Stomach (tissue), 9 donors: ENCODE data around the gene POGZ. TPM values are rescaled to one million over a fixed set of nuclear protein-coding genes. Genes with fewer than 3 reads are reported as not detected.

Source experiments
- DNase-seq, 2 donors: peaks; one replicate each; pipeline versions ENCODE4 v3.0.0 to v3.0.0-alpha.2; 2013 to 2019
- H3K27ac ChIP-seq, 5 donors: fragments of 200-600 bp in 4 of 5; sonication (generic) in 4 of 5; one replicate each; pipeline ENCODE4 v1.5.1; 2013 to 2019; ENCODE audit warnings: mild to moderate bottlenecking in 1 of 5, moderate library complexity in 1 of 5
- H3K27me3 ChIP-seq, 3 donors: fragments of 200-600 bp; sonication (generic); one replicate each; pipeline ENCODE4 v1.5.1; 2017 to 2019; ENCODE audit warnings: mixed run types in 1 of 3
- H3K36me3 ChIP-seq, 4 donors: fragments of 200-600 bp; sonication (generic); 1 replicate in 3 of 4; 2 replicates in 1 of 4; pipeline ENCODE4 v1.5.1; 2016 to 2019
- H3K4me1 ChIP-seq, 4 donors: fragments of 200-600 bp; sonication (generic); one replicate each; pipeline ENCODE4 v1.5.1; 2016 to 2019
- H3K4me3 ChIP-seq, 4 donors: fragments of 200-600 bp; sonication (generic) in 3 of 4; one replicate each; pipeline ENCODE4 v1.5.1; 2016 to 2019; ENCODE audit warnings: mild to moderate bottlenecking in 1 of 4
- H3K9me3 ChIP-seq, 4 donors: fragments of 200-600 bp; sonication (generic); one replicate each; pipeline ENCODE4 v1.5.1; 2016 to 2019
- CTCF ChIP-seq, 7 experiments: fragments of 450-650 bp in 4 of 7; fragments of 200-600 bp in 3 of 7; sonication (generic) in 3 of 7; IDR thresholded peaks; one replicate each; pipeline ENCODE4 v1.5.1; 2016 to 2019; ENCODE audit warnings: antibody characterized with exemption in 7 of 7, control low read depth in 2 of 7, mild to moderate bottlenecking in 1 of 7
- EP300 ChIP-seq: sonication (generic); formaldehyde crosslinking; IDR thresholded peaks from one replicate; pipeline ENCODE4 v1.6.1; 2017; ENCODE audit warnings: antibody characterized with exemption
- POLR2A ChIP-seq, 4 donors: fragments of 450-650 bp; IDR thresholded peaks; one replicate each; pipeline ENCODE4 v1.6.1; 2016; ENCODE audit warnings: antibody characterized with exemption in 4 of 4, control low read depth in 2 of 4, mild to moderate bottlenecking in 1 of 4, moderate library complexity in 1 of 4
- POLR2AphosphoS5 ChIP-seq, 3 donors: sonication (generic); formaldehyde crosslinking; IDR thresholded peaks; one replicate each; pipeline ENCODE4 v1.6.1; 2016; ENCODE audit warnings: antibody characterized with exemption in 3 of 3
- WGBS, 5 donors: extraction: QIAGEN DNeasy Blood & Tissue Kit in 3 of 5; methylation state at CpG; one replicate each; pipeline versions ENCODE4 v1.1.5 to v1.1.7; 2013 to 2018; 5-methylcytosine and 5-hydroxymethylcytosine counted together
- intact Hi-C: fragments of 100-400 bp; cut with DNase I; formaldehyde crosslinking; loops from one replicate; pipeline ENCODE4 v1.15.1; 2023; ENCODE audit warnings: low total_unique reads
- polyA plus RNA-seq, 3 donors: library from polyadenylated mRNA; stranded (reverse); fragments of 200-250 nt; gene quantifications; one replicate each; pipeline ENCODE4 v1.2.3, GENCODE V29; 2013
- small RNA-seq, 4 donors: library from RNA; depleted of rRNA; stranded (forward); fragments of <200 nt; gene quantifications; one replicate each; pipeline ENCODE3, GENCODE V24; 2016
- total RNA-seq, 5 donors: library from RNA; depleted of rRNA; stranded (reverse); fragments of >200 nt; gene quantifications; one replicate each; pipeline versions ENCODE4 v1.1.0 to v1.2.3, GENCODE V29; 2014 to 2016
- donor health status: healthy with polysubstance abuse.
- donor health status: Bipolar disorder and iron deficiency.
- donor health status: healthy.

The POGZ gene
- total and polyA plus RNA-seq, 8 donors = 7.3 to 124 (median 36.4) TPM

DNA sequence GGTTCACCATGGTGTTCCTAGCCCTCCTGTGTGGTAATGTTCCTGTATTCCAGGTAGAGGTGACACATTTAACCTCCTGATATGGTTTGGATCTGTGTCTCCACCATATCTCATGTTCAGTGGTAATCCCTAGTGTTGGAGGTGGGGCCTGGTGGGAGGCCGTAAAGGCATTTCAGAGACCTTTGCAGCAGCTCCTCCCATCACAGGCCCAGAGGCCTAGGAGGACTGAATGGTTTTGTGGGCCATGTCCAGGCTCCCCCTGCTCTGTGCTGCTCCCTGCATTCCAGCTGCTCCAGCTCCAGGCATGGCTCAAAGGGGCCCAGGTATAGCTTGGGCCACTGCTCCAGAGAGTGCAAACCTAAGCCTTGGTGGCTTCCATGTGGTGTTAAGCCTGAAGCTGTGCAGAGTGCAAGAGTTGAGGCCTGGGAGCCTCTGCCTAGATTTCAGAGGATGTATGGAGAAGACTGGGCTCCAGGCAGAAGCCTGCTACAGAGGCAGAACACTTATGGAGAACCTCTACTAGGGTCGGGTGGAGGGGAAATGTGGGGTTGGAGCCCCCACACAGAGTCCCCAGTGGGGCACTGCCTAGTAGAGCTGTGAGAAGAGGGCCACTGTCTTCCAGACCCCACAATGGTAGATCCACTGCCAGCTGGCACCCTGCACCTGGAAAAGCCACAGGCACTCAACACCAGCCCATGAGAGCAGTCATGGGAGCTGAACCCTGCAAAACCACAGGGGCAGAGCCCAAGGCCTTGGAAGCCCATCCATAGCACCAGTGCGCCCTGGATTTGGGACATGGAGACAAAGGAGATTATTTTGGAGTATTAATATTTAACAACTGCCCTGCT is 96.8 kb downstream of the POGZ start:
- Histone ChIP-seq H3K4me1 (peaks cover 0 to 11% (median 4%) of the 10 kb centered on the region in 4 donors), H3K27me3 (no peaks in the 10 kb centered on the region), H3K36me3 (peaks cover 34 to 53% (median 52%) of the 10 kb centered on the region in 4 donors), H3K4me3 (no peak overlapping the region), H3K27ac (no peak overlapping the region), H3K9me3 (peaks cover 0 to 11% (median 6%) of the 10 kb centered on the region in 4 donors)
- no peak for DNase-seq
- TF ChIP-seq EP300 = no peak
- TF ChIP-seq CTCF (IDR thresholded peaks at IDR 0.05) = no peak
- TF ChIP-seq POLR2AphosphoS5 (IDR thresholded peaks at IDR 0.05) = no peak
- intact Hi-C loops = no loop called here
- WGBS, 5 donors = 94 to 97% (median 95%) methylated on average over 3 of the region's 3 CpGs

GRCh38 chr1:151361883-151362282 is 97.4 kb downstream of the POGZ start:
- Histone ChIP-seq H3K4me3 (no peak overlapping the region), H3K36me3 (peaks cover 33 to 48% (median 46%) of the 10 kb centered on the region in 4 donors), H3K27ac (no peak overlapping the region), H3K27me3 (no peaks in the 10 kb centered on the region), H3K4me1 (peaks cover 0 to 9% (median 2%) of the 10 kb centered on the region in 4 donors), H3K9me3 (peaks cover 0 to 11% (median 6%) of the 10 kb centered on the region in 4 donors)
- intact Hi-C loops = no loop called here
- TF ChIP-seq POLR2AphosphoS5 (IDR thresholded peaks at IDR 0.05) (no peak), CTCF (IDR thresholded peaks at IDR 0.05) (no peak), POLR2A (IDR thresholded peaks at IDR 0.05) (no peak), EP300 (no peak)
- DNase-seq = no peak

DNA sequence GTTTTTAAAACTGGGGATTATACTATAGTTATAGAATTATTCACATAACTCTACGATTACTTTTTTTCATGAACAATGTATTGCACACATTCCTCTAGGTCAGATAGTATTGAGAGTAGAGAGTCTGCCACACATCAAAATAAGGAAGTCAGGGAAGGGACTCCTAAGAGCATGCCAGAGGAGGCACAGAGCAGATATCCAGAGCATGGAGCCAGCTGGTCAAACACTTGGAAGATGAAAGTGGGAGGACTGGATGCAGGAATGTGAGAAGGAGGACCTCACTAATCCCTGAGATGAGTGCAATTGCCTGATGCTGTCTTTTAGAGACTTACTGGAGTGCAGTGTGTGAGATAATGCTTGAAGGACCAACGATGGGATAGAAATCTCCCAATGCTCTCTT is 102.6 kb downstream of the POGZ start:
- no peak for DNase-seq
- Histone ChIP-seq H3K27ac (no peak overlapping the region), H3K4me3 (no peak overlapping the region), H3K4me1 (no peaks in the 10 kb centered on the region), H3K36me3 (no peaks in the 10 kb centered on the region), H3K9me3 (no peaks in the 10 kb centered on the region), H3K27me3 (no peaks in the 10 kb centered on the region)
- intact Hi-C loops = no loop called here
- WGBS, 5 donors = 48 to 64% (median 52%) methylated on average over 2 of the region's 2 CpGs
- no peak for TF ChIP-seq EP300
- TF ChIP-seq POLR2AphosphoS5 (IDR thresholded peaks at IDR 0.05) = no peak
- TF ChIP-seq POLR2A (IDR thresholded peaks at IDR 0.05) = no peak
- TF ChIP-seq CTCF (IDR thresholded peaks at IDR 0.05) = no peak

Small RNA genes within 50 kb of the gene (small RNA-seq; reads per million reads assigned to genes)
- 1.7 to 3.4 (median 1.9) reads per million in 4 donors for gene RNY4P25

Other genes starting within 250 kb of the POGZ start
- 100 to 1,000 TPM in 2 of 5 donors, 10 to 100 TPM in 3; 81.3 to 220 (median 83.2) TPM for gene PSMD4, start 204.8 kb downstream of the POGZ start, total RNA-seq
- gene PSMD4, start 204.8 kb downstream of the POGZ start, polyA plus RNA-seq = 100 to 1,000 TPM; 126 to 234 (median 176) TPM
- 10 to 100 TPM; 11.9 to 59.6 (median 19.3) TPM for gene ZNF687, start 177.2 kb downstream of the POGZ start, total RNA-seq
- gene ZNF687, start 177.2 kb downstream of the POGZ start, polyA plus RNA-seq = 10 to 100 TPM in 1 of 3 donors, 1 to 10 TPM in 2; 6.8 to 10.8 (median 7.3) TPM
- 100 to 1,000 TPM in 2 of 5 donors, 10 to 100 TPM in 3; 33.2 to 187 (median 62.6) TPM for gene PI4KB, start 132.1 kb downstream of the POGZ start, total RNA-seq
- 10 to 100 TPM; 24.1 to 33.5 (median 25.3) TPM for gene PI4KB, start 132.1 kb downstream of the POGZ start, polyA plus RNA-seq
- gene RFX5, start 112.2 kb downstream of the POGZ start, total RNA-seq = 100 to 1,000 TPM in 1 of 5 donors, 10 to 100 TPM in 4; 20.4 to 117 (median 39.1) TPM
- 10 to 100 TPM in 2 of 3 donors, 1 to 10 TPM in 1; 9.9 to 19.4 (median 14.2) TPM for gene RFX5, start 112.2 kb downstream of the POGZ start, polyA plus RNA-seq
- gene SELENBP1, start 86.8 kb downstream of the POGZ start, total RNA-seq = 100 to 1,000 TPM in 4 of 5 donors, 10 to 100 TPM in 1; 68.8 to 661 (median 281) TPM
- gene SELENBP1, start 86.8 kb downstream of the POGZ start, polyA plus RNA-seq = 100 to 1,000 TPM; 102 to 153 (median 117) TPM
- 100 to 1,000 TPM; 111 to 258 (median 166) TPM for gene PSMB4, start 59.9 kb downstream of the POGZ start, total RNA-seq
- gene PSMB4, start 59.9 kb downstream of the POGZ start, polyA plus RNA-seq = 100 to 1,000 TPM; 314 to 358 (median 329) TPM
- 100 to 1,000 TPM in 3 of 5 donors, 10 to 100 TPM in 2; 21.4 to 137 (median 118) TPM for gene CGN, start 51.9 kb upstream of the POGZ start, total RNA-seq
- 10 to 100 TPM; 14.0 to 22.0 (median 21.2) TPM for gene CGN, start 51.9 kb upstream of the POGZ start, polyA plus RNA-seq
- gene TUFT1, start 80.8 kb upstream of the POGZ start, total RNA-seq = 10 to 100 TPM in 3 of 5 donors, 1 to 10 TPM in 2; 1.2 to 30.4 (median 13.9) TPM
- gene TUFT1, start 80.8 kb upstream of the POGZ start, polyA plus RNA-seq = 10 to 100 TPM in 2 of 3 donors, 1 to 10 TPM in 1; 9.0 to 15.4 (median 10.8) TPM
- 10 to 100 TPM in 4 of 5 donors, 1 to 10 TPM in 1; 9.3 to 82.3 (median 31.2) TPM for gene SNX27, start 152.6 kb upstream of the POGZ start, total RNA-seq
- 1 to 10 TPM; 4.3 to 6.8 (median 5.8) TPM for gene SNX27, start 152.6 kb upstream of the POGZ start, polyA plus RNA-seq